ENCODE results near the gene TEX2. TPM values are rescaled to one million over a fixed set of nuclear protein-coding genes. Genes with fewer than 3 reads are reported as not detected.
A peak's percentile ranks its signal among the peaks of the same experiment; 100 is the strongest.

The TEX2 gene
- polyA plus RNA-seq, 3 donors from 2014 or later = 4.7 to 8.1 (median 6.3) TPM

- no peak for DNase-seq
- Mint-ChIP-seq H3K4me1 (no peaks in the 10 kb centered on the region), H3K36me3 (peaks cover 0 to 5% (median 0%) of the 10 kb centered on the region in 3 donors), H3K9me3 (no peaks in the 10 kb centered on the region), H3K27me3 (ENCODE audit: low read depth in 3 of 3) (peaks cover 2 to 3% (median 3%) of the 10 kb centered on the region in 3 donors), H3K4me3 (no peak overlapping the region), H3K27ac (no peak overlapping the region)
Measured at GRCh38 chr17:64278614-64279013, 15.6 kb upstream of the TEX2 start.

- Mint-ChIP-seq H3K4me3 (no peak overlapping the region), H3K27ac (no peak overlapping the region), H3K4me1 (peaks cover 0 to 3% of the 10 kb centered on the region in 2 donors), H3K9me3 (no peaks in the 10 kb centered on the region), H3K36me3 (peaks cover 0 to 5% (median 0%) of the 10 kb centered on the region in 3 donors), H3K27me3 (ENCODE audit: low read depth in 3 of 3) (peaks cover 2 to 3% (median 3%) of the 10 kb centered on the region in 3 donors)
- no peak for DNase-seq
Measured at GRCh38 chr17:64277831-64278562, 14.9 kb upstream of the TEX2 start.

- Mint-ChIP-seq H3K4me1 (peaks cover 0 to 4% of the 10 kb centered on the region in 2 donors), H3K4me3 (no peak overlapping the region), H3K36me3 (peaks cover 0 to 5% (median under 1%) of the 10 kb centered on the region in 3 donors), H3K9me3 (no peaks in the 10 kb centered on the region), H3K27ac (no peak overlapping the region), H3K27me3 (ENCODE audit: low read depth in 3 of 3) (peaks cover 2 to 3% (median 3%) of the 10 kb centered on the region in 3 donors)
- no peak for DNase-seq
Measured at GRCh38 chr17:64276961-64277505, 14.0 kb upstream of the TEX2 start.

- Mint-ChIP-seq H3K4me1 (peaks cover 19 to 23% of the 10 kb centered on the region in 2 donors), H3K27me3 (ENCODE audit: low read depth in 3 of 3) (peaks cover 0 to 3% (median 2%) of the 10 kb centered on the region in 3 donors), H3K27ac (peak overlapping the region in 1 of 6 donors; percentile 21), H3K4me3 (no peak overlapping the region), H3K36me3 (peaks cover 0 to 5% (median 3%) of the 10 kb centered on the region in 3 donors), H3K9me3 (no peaks in the 10 kb centered on the region)
- DNase-seq = no peak
Measured at GRCh38 chr17:64275016-64275415, 12.0 kb upstream of the TEX2 start.

GRCh38 chr17:64273006-64273405, 9.9 kb upstream of the TEX2 start:
- H3K27ac Mint-ChIP-seq = peak overlapping the region in 1 of 6 donors; percentile 18
- peaks cover 30 to 33% of the 10 kb centered on the region in 2 donors for H3K4me1 Mint-ChIP-seq
- H3K36me3 Mint-ChIP-seq = peaks cover 0 to 5% (median 3%) of the 10 kb centered on the region in 3 donors
- no peaks in the 10 kb centered on the region for H3K9me3 Mint-ChIP-seq
- peaks cover 0 to 8% (median 0%) of the 10 kb centered on the region in 3 donors for H3K27me3 Mint-ChIP-seq (ENCODE audit: low read depth in 3 of 3)
- DNase-seq = no peak
- H3K4me3 Mint-ChIP-seq = no peak overlapping the region

- Mint-ChIP-seq H3K27me3 (ENCODE audit: low read depth in 3 of 3) (peaks cover 0 to 8% (median 5%) of the 10 kb centered on the region in 3 donors), H3K9me3 (no peaks in the 10 kb centered on the region), H3K27ac (peak overlapping the region; percentile 69 to 94 (median 92)), H3K4me3 (peak overlapping the region; percentile 67 to 85 (median 75)), H3K36me3 (peaks cover 0 to 9% (median 3%) of the 10 kb centered on the region in 3 donors), H3K4me1 (peaks cover 30 to 33% of the 10 kb centered on the region in 2 donors)
- DNase-seq = peak; percentile 10 to 18 (median 10)
Measured at GRCh38 chr17:64270885-64271284, 7.8 kb upstream of the TEX2 start.

GRCh38 chr17:64269687-64270649, 6.9 kb upstream of the TEX2 start:
- no peak for DNase-seq
- H3K27ac Mint-ChIP-seq = peak overlapping the region; percentile 69 to 94 (median 92)
- no peaks in the 10 kb centered on the region for H3K9me3 Mint-ChIP-seq
- H3K4me3 Mint-ChIP-seq = peak overlapping the region; percentile 67 to 85 (median 75)
- peaks cover 30 to 33% of the 10 kb centered on the region in 2 donors for H3K4me1 Mint-ChIP-seq
- peaks cover 0 to 5% (median 3%) of the 10 kb centered on the region in 3 donors for H3K36me3 Mint-ChIP-seq
- peaks cover 0 to 8% (median 5%) of the 10 kb centered on the region in 3 donors for H3K27me3 Mint-ChIP-seq (ENCODE audit: low read depth in 3 of 3)

- DNase-seq = no peak
- Mint-ChIP-seq H3K27ac (peak overlapping the region in 1 of 6 donors; percentile 45), H3K27me3 (ENCODE audit: low read depth in 3 of 3) (peaks cover 0 to 22% (median 14%) of the 10 kb centered on the region in 3 donors), H3K4me1 (peaks cover 36 to 39% of the 10 kb centered on the region in 2 donors), H3K9me3 (no peaks in the 10 kb centered on the region), H3K4me3 (peak overlapping the region in 4 of 5 donors; percentile 12 to 93 (median 25)), H3K36me3 (peaks cover 0 to 5% (median 0%) of the 10 kb centered on the region in 3 donors)
Measured at GRCh38 chr17:64264891-64265290, 1.8 kb upstream of the TEX2 start.

GRCh38 chr17:64262198-64262999, 661 bp downstream of the TEX2 start:
- peak; percentile 72 to 78 (median 77) for DNase-seq
- Mint-ChIP-seq H3K27ac (peak overlapping the region; percentile 89 to 96 (median 92)), H3K9me3 (no peaks in the 10 kb centered on the region), H3K4me1 (peaks cover 27 to 30% of the 10 kb centered on the region in 2 donors), H3K4me3 (peak overlapping the region; percentile 90 to 97 (median 95)), H3K27me3 (ENCODE audit: low read depth in 3 of 3) (peaks cover 0 to 14% (median 14%) of the 10 kb centered on the region in 3 donors), H3K36me3 (peaks cover 0 to 3% (median 0%) of the 10 kb centered on the region in 3 donors)

GRCh38 chr17:64261417-64262145, 1.5 kb downstream of the TEX2 start:
- DNase-seq = no peak
- peaks cover 27 to 30% of the 10 kb centered on the region in 2 donors for H3K4me1 Mint-ChIP-seq

GRCh38 chr17:64260886-64261285, 2.2 kb downstream of the TEX2 start:
- peak overlapping the region in 1 of 6 donors; percentile 45 for H3K27ac Mint-ChIP-seq

More at GRCh38 chr17:64261417-64262145, 1.5 kb downstream of the TEX2 start:
- Mint-ChIP-seq H3K27ac (peak overlapping the region; percentile 89 to 96 (median 92)), H3K27me3 (ENCODE audit: low read depth in 3 of 3) (peaks cover 0 to 14% (median 9%) of the 10 kb centered on the region in 3 donors), H3K36me3 (no peaks in the 10 kb centered on the region), H3K4me3 (peak overlapping the region; percentile 90 to 97 (median 95)), H3K9me3 (no peaks in the 10 kb centered on the region)

GRCh38 chr17:64259922-64260321, 3.1 kb downstream of the TEX2 start:
- H3K4me1 Mint-ChIP-seq = peaks cover 27 to 30% of the 10 kb centered on the region in 2 donors
- no peak for DNase-seq
- H3K4me3 Mint-ChIP-seq = peak overlapping the region in 1 of 5 donors; percentile 10
- peaks cover 0 to 14% (median 9%) of the 10 kb centered on the region in 3 donors for H3K27me3 Mint-ChIP-seq (ENCODE audit: low read depth in 3 of 3)
- no peak overlapping the region for H3K27ac Mint-ChIP-seq
- H3K9me3 Mint-ChIP-seq = no peaks in the 10 kb centered on the region
- no peaks in the 10 kb centered on the region for H3K36me3 Mint-ChIP-seq

More at GRCh38 chr17:64260886-64261285, 2.2 kb downstream of the TEX2 start:
- H3K4me1 Mint-ChIP-seq = peaks cover 27 to 30% of the 10 kb centered on the region in 2 donors
- peak overlapping the region in 1 of 5 donors; percentile 1 for H3K4me3 Mint-ChIP-seq
- H3K27me3 Mint-ChIP-seq (ENCODE audit: low read depth in 3 of 3) = peaks cover 0 to 14% (median 9%) of the 10 kb centered on the region in 3 donors
- no peaks in the 10 kb centered on the region for H3K36me3 Mint-ChIP-seq
- no peak for DNase-seq
- H3K9me3 Mint-ChIP-seq = no peaks in the 10 kb centered on the region
